GM12878 (cell line): ENCODE measurements around the gene LAIR1. TPM values are rescaled to one million over a fixed set of nuclear protein-coding genes. Genes with fewer than 3 reads are reported as not detected.

ENCODE experiments used
- ATAC-seq: fragments of 200-7000 bp; cut with Tn5 transposase; 3 replicates; pipeline ENCODE4 v1.9.1; 2020; ENCODE audit warnings: mild to moderate bottlenecking, moderate library complexity
- BruUV-seq: library from RNA; stranded (reverse); fragments of 400-500 nt; replicated peaks from 2 replicates; lab custom pipeline; 2021; lab: Mats Ljungman, UMichigan
- CTCF ChIA-PET: fragments of 300-600 bp; sonication (Branson Sonifier 250); formaldehyde crosslinking; extraction: SDS; loops from one replicate; lab custom pipeline; 2021; ENCODE audit warnings: inconsistent platforms; lab: Yijun Ruan, JAX
- POLR2A ChIA-PET: fragments of 350-600 bp; formaldehyde crosslinking; extraction: SDS; loops from one replicate; lab custom pipeline; 2021; ENCODE audit warnings: inconsistent platforms; lab: Charles Lee
- RAD21 ChIA-PET: fragments of 300-600 bp; sonication (Branson Sonifier 250); formaldehyde crosslinking; loops from one replicate; lab custom pipeline; 2023; ENCODE audit warnings: antibody characterized with exemption; ENCODE audit not compliant: unreplicated experiment; lab: Charles Lee
- SMC1A ChIA-PET: fragments of 300-600 bp; sonication (Branson Sonifier 250); formaldehyde crosslinking; loops from one replicate; lab custom pipeline; 2023; ENCODE audit not compliant: unreplicated experiment, uncharacterized antibody; lab: Charles Lee
- DNase-seq: peaks from one replicate; pipeline ENCODE4 v3.0.0-alpha.2; 2011; ENCODE audit warnings: low read depth, low spot score
- FAIRE-seq: peaks from 3 replicates; lab custom pipeline; 2011; peaks lifted over from hg19 to GRCh38; lab: Jason Lieb, UNC
- H2AFZ ChIP-seq: 2 replicates; pipeline ENCODE4 v1.6.0; 2011; ENCODE audit warnings: low read depth, low read length, control low read depth; ENCODE audit not compliant: control insufficient read depth
- H3K27ac ChIP-seq: 2 replicates; pipeline ENCODE4 v1.5.1; 2011; ENCODE audit warnings: control low read depth; ENCODE audit not compliant: control insufficient read depth, insufficient read depth
- H3K27me3 ChIP-seq, 2 experiments: replicated peaks in 1 of 2; 2 replicates each; pipeline versions ENCODE4 v1.6.0 to v1.6.1; 2011; ENCODE audit warnings: low read length in 1 of 2; ENCODE audit not compliant: control insufficient read depth in 2 of 2, insufficient read depth in 2 of 2
- H3K36me3 ChIP-seq, 2 experiments: 2 replicates each; pipeline ENCODE4 v1.5.1; 2011; ENCODE audit warnings: low read length in 1 of 2; ENCODE audit not compliant: control insufficient read depth in 2 of 2, insufficient read depth in 2 of 2
- H3K4me1 ChIP-seq: 2 replicates; pipeline ENCODE4 v1.6.1; 2011; ENCODE audit warnings: mild to moderate bottlenecking, low read length, moderate library complexity, mixed read lengths; ENCODE audit not compliant: control insufficient read depth, insufficient read depth
- H3K4me2 ChIP-seq: 2 replicates; pipeline ENCODE4 v1.6.0; 2011; ENCODE audit warnings: control low read depth; ENCODE audit not compliant: control insufficient read depth, insufficient read depth
- H3K4me3 ChIP-seq: fragments of 200-600 bp; sonication (generic); 2 replicates; pipeline ENCODE4 v1.5.1; 2016
- H3K79me2 ChIP-seq: 2 replicates; pipeline ENCODE4 v1.6.0; 2011; ENCODE audit warnings: low read length; ENCODE audit not compliant: control insufficient read depth, insufficient read depth
- H3K9ac ChIP-seq: 2 replicates; pipeline ENCODE4 v1.8.0; 2011; ENCODE audit warnings: low read length, control low read depth, mixed read lengths; ENCODE audit not compliant: control insufficient read depth, insufficient read depth
- H3K9me3 ChIP-seq: replicated peaks from 3 replicates; pipeline ENCODE4 v1.5.1; 2011; ENCODE audit warnings: mild to moderate bottlenecking, low read length; ENCODE audit not compliant: control insufficient read depth, insufficient read depth
- H4K20me1 ChIP-seq: 2 replicates; pipeline ENCODE4 v1.6.0; 2011; ENCODE audit not compliant: control insufficient read depth, insufficient read depth
- BRCA1 ChIP-seq: IDR thresholded peaks from 2 replicates; pipeline ENCODE4 v1.6.1; 2011; ENCODE audit warnings: low read depth, low read length, improper control_type of control experiment
- CHD2 ChIP-seq: IDR thresholded peaks from 2 replicates; pipeline ENCODE4 v1.6.1; 2011; ENCODE audit warnings: low read depth, low read length, improper control_type of control experiment, borderline replicate concordance
- CREB1 ChIP-seq: IDR thresholded peaks from 2 replicates; pipeline ENCODE4 v1.6.1; 2012; ENCODE audit warnings: low read depth, mild to moderate bottlenecking, inconsistent platforms
- ETV6 ChIP-seq, 2 experiments: fragments of 450-650 bp in 1 of 2; IDR thresholded peaks in 1 of 2; conservative IDR thresholded peaks in 1 of 2; 2 replicates each; pipeline ENCODE4 v1.6.1; 2014; ENCODE audit warnings: antibody characterized with exemption in 1 of 2, borderline replicate concordance in 1 of 2, low read depth in 1 of 2, mild to moderate bottlenecking in 1 of 2, moderate library complexity in 1 of 2
- JUNB ChIP-seq: IDR thresholded peaks from 2 replicates; pipeline ENCODE4 v1.6.1; 2016; ENCODE audit warnings: antibody characterized with exemption, mild to moderate bottlenecking
- LARP7 ChIP-seq: fragments of 450-650 bp; IDR thresholded peaks from 2 replicates; pipeline ENCODE4 v1.6.1; 2017; ENCODE audit warnings: mild to moderate bottlenecking
- RUNX3 ChIP-seq: IDR thresholded peaks from 2 replicates; pipeline ENCODE4 v1.6.1; 2012; ENCODE audit warnings: low read length, inconsistent platforms
- WGBS: methylation state at CpG from one replicate; pipeline ENCODE4 v1.1.6; 2016; ENCODE audit warnings: low lambda C conversion rate; ENCODE audit not compliant: insufficient replicate concordance, insufficient coverage; ENCODE audit errors: missing lambda C conversion rate; 5-methylcytosine and 5-hydroxymethylcytosine counted together
- in situ Hi-C: fragments of 300-500 bp; cut with MboI; formaldehyde crosslinking; loops from 9 replicates; pipeline ENCODE4 v1.14.3; 2018; ENCODE audit warnings: mixed read lengths
- intact Hi-C: fragments of 100-400 bp; cut with micrococcal nuclease; formaldehyde crosslinking; loops from one replicate; pipeline ENCODE4 v1.14.2; 2022; ENCODE audit not compliant: unreplicated experiment
- polyA plus RNA-seq, 11 experiments: library from polyadenylated mRNA; depleted of rRNA in 4 of 11; unstranded in 6 of 11; stranded (reverse) in 5 of 11; fragments of >200 nt; fragmentation: Nextera tagmentation in 4 of 11; fragmentation: Illumina TruSeq in 1 of 11; extraction: Ambion mirVana in 4 of 11; extraction: Trizol in 1 of 11; gene quantifications; 1 replicate in 1 of 11; 2 replicates in 10 of 11; pipeline versions ENCODE4 v1.2.1 to v1.2.3, GENCODE V29; 2011 to 2016; ENCODE audit warnings: inconsistent platforms in 2 of 11, missing spikeins in 2 of 11, low read depth in 1 of 11
- total RNA-seq, 4 experiments: library from RNA; depleted of rRNA in 3 of 4; stranded (reverse); fragments of >200 nt in 3 of 4; fragmentation: Illumina TruSeq in 1 of 4; extraction: Trizol in 1 of 4; gene quantifications; 2 replicates each; pipeline versions ENCODE4 v1.2.1 to v1.2.3, GENCODE V29; 2013 to 2021

The LAIR1 gene
- total and polyA plus RNA-seq, 10 of the 15 experiments (the other 5 are each of a cell fraction or from before 2014, with no cell fraction given) = 8.6 to 58.2 (median 35.3) TPM

DNA sequence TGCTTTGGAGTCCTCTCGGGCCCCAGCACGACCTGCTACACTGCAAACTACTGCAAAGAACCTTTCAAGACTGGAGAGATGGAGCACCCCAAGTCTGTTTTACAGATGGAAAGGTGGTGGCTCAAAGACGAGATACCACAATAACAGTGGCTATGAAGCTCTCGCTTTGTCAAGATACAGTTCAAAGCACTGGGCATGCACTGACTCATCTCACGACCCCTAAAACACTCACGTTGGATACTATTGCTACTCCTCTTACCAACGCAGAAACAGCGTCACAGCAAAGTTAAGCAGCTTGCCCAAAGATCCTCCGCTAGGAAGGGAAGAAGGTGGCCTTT lies 24.0 kb upstream of the LAIR1 start:
- CTCF ChIA-PET = interaction anchor here (0.7 to 6.7 kb wide), 21 partner anchors 10 to 224 kb away, joined by 3 to 205 read pairs (median 6); partner anchors contain the start of genes LAIR1 and LENG8
- POLR2A ChIA-PET = interaction anchor here (0.6 to 2.8 kb wide), 10 partner anchors 10 to 199 kb away, joined by 3 to 16 read pairs (median 5); partner anchors contain the start of genes LAIR1 and MBOAT7
- peak; percentile 52 for FAIRE-seq
- in situ Hi-C loops (no loop called here), intact Hi-C loops (loop anchor here (2.0 to 5.0 kb wide), 2 partner anchors 24 to 41 kb away; partner anchors contain the start of gene LAIR1)
- H3K4me1 ChIP-seq = peaks cover 9% of the 10 kb centered on the region
- H4K20me1 ChIP-seq = no peaks in the 10 kb centered on the region
- H3K27me3 ChIP-seq = no peaks in the 10 kb centered on the region
- H3K4me3 ChIP-seq = peak overlapping the region; percentile 53
- RAD21 ChIA-PET = interaction anchor here (0.9 to 5.7 kb wide), 17 partner anchors 11 to 199 kb away, joined by 3 to 94 read pairs (median 5); partner anchors contain the start of genes LAIR1, LENG8 and MBOAT7
- WGBS = 8% methylated on average over 9 of the region's 9 CpGs
- no peak overlapping the region for H3K9ac ChIP-seq
- ATAC-seq = peak; percentile 81
- H3K27ac ChIP-seq = no peak overlapping the region
- no peaks in the 10 kb centered on the region for H3K36me3 ChIP-seq
- SMC1A ChIA-PET = interaction anchor here (0.8 to 7.4 kb wide), 19 partner anchors 10 to 252 kb away, joined by 3 to 116 read pairs (median 9); partner anchors contain the start of genes CNOT3 and LAIR1
- H3K4me2 ChIP-seq = peak overlapping the region; percentile 72
- H2AFZ ChIP-seq = no peak overlapping the region
- TF ChIP-seq ETV6 (conservative IDR thresholded peaks at IDR 0.05 in 1 of 2, IDR thresholded peaks at IDR 0.05 in 1 of 2; ENCODE audit: borderline replicate concordance in 1 of 2, low read depth in 1 of 2) (0 out of 4 replicates have a peak, but pooled peaks of 1 of the 2 experiments have one; percentile 18), RUNX3 (peak; percentile 50; the same call in 1 of the 2 replicates), JUNB (peak; percentile 61; the same call in 1 of the 2 replicates), LARP7 (0 out of 2 replicates have a peak, but pooled peaks have one; percentile 22), BRCA1 (no peak), CREB1 (peak; percentile 28; the same call in 1 of the 2 replicates), CHD2 (no peak)
- no TSS peak for BruUV-seq
- no peaks in the 10 kb centered on the region for H3K9me3 ChIP-seq
- H3K79me2 ChIP-seq = no peaks in the 10 kb centered on the region
- no peak for DNase-seq
